ENCODE results near the gene SYNJ2. TPM values are rescaled to one million over a fixed set of nuclear protein-coding genes. Genes with fewer than 3 reads are reported as not detected.

The SYNJ2 gene
- total RNA-seq, 1 experiment from 2014 or later = 68.5 TPM

- no peak for DNase-seq (ENCODE audit: low read depth)
Measured at GRCh38 chr6:157981132-157981394, 600 bp upstream of the SYNJ2 start.

- peak; percentile 16 for DNase-seq (ENCODE audit: low read depth)
Measured at GRCh38 chr6:157982102-157982562, 469 bp downstream of the SYNJ2 start.

- peak; percentile 66 for DNase-seq (ENCODE audit: low read depth)
Measured at GRCh38 chr6:157982563-157983405, 1.1 kb downstream of the SYNJ2 start.

- DNase-seq (ENCODE audit: low read depth) = no peak
Measured at GRCh38 chr6:157983406-157984119, 1.9 kb downstream of the SYNJ2 start.

- DNase-seq (ENCODE audit: low read depth) = no peak
Measured at GRCh38 chr6:157984128-157984527, 2.5 kb downstream of the SYNJ2 start.

- DNase-seq (ENCODE audit: low read depth) = no peak
Measured at GRCh38 chr6:157984686-157985225, 3.1 kb downstream of the SYNJ2 start.

GRCh38 chr6:157985378-157986155 is 3.9 kb downstream of the SYNJ2 start:
- no peak for DNase-seq (ENCODE audit: low read depth)

GRCh38 chr6:157987788-157988699 is 6.4 kb downstream of the SYNJ2 start:
- DNase-seq (ENCODE audit: low read depth) = no peak

GRCh38 chr6:157988700-157989063 is 7.0 kb downstream of the SYNJ2 start:
- no peak for DNase-seq (ENCODE audit: low read depth)

GRCh38 chr6:157989541-157990289 is 8.1 kb downstream of the SYNJ2 start:
- DNase-seq (ENCODE audit: low read depth) = peak; percentile 78

- no peak for DNase-seq (ENCODE audit: low read depth)
Measured at GRCh38 chr6:157990321-157991066, 8.8 kb downstream of the SYNJ2 start.

GRCh38 chr6:157991067-157991432 is 9.4 kb downstream of the SYNJ2 start:
- DNase-seq (ENCODE audit: low read depth) = no peak

GRCh38 chr6:157993076-157993475 is 11.4 kb downstream of the SYNJ2 start:
- no peak for DNase-seq (ENCODE audit: low read depth)

GRCh38 chr6:157994125-157994795 is 12.6 kb downstream of the SYNJ2 start:
- no peak for DNase-seq (ENCODE audit: low read depth)

GRCh38 chr6:157995458-157995857 is 13.8 kb downstream of the SYNJ2 start:
- no peak for DNase-seq (ENCODE audit: low read depth)

GRCh38 chr6:157996201-157996712 is 14.6 kb downstream of the SYNJ2 start:
- DNase-seq (ENCODE audit: low read depth) = no peak

- no peak for DNase-seq (ENCODE audit: low read depth)
Measured at GRCh38 chr6:157996918-157997702, 15.4 kb downstream of the SYNJ2 start.

Measured in HT1080 (cell line).